Smooth muscle cell (in vitro differentiated cells): ENCODE measurements around the gene GBP5. TPM values are rescaled to one million over a fixed set of nuclear protein-coding genes. Genes with fewer than 3 reads are reported as not detected.

Source experiments
- DNase-seq: peaks from one replicate; lab custom pipeline; 2025; ENCODE audit not compliant: unreplicated experiment; lab: John Stamatoyannopoulos, UW
- H2AFZ ChIP-seq: fragments of 200-600 bp; sonication (generic); 2 replicates; pipeline ENCODE4 v1.6.0; 2016; ENCODE audit warnings: antibody characterized with exemption, low read depth, mild to moderate bottlenecking
- H3F3A ChIP-seq: fragments of 200-600 bp; sonication (generic); 2 replicates; pipeline ENCODE4 v1.6.0; 2017; ENCODE audit warnings: antibody characterized with exemption, low read depth
- H3K27ac ChIP-seq: fragments of 200-600 bp; sonication (generic); 2 replicates; pipeline ENCODE4 v1.5.1; 2016; ENCODE audit warnings: low read depth, mild to moderate bottlenecking
- H3K27me3 ChIP-seq: fragments of 200-600 bp; sonication (generic); 2 replicates; pipeline ENCODE4 v1.6.1; 2016; ENCODE audit warnings: low read depth, mild to moderate bottlenecking
- H3K36me3 ChIP-seq: fragments of 200-600 bp; sonication (generic); 2 replicates; pipeline ENCODE4 v1.5.1; 2016; ENCODE audit warnings: low read depth
- H3K4me1 ChIP-seq: fragments of 200-600 bp; sonication (generic); 2 replicates; pipeline ENCODE4 v1.5.1; 2016; ENCODE audit warnings: low read depth
- H3K4me2 ChIP-seq: fragments of 200-600 bp; sonication (generic); 2 replicates; pipeline ENCODE4 v1.6.0; 2016; ENCODE audit warnings: mild to moderate bottlenecking
- H3K4me3 ChIP-seq: fragments of 200-600 bp; sonication (generic); 2 replicates; pipeline ENCODE4 v1.5.1; 2016; ENCODE audit warnings: mild to moderate bottlenecking
- H3K79me2 ChIP-seq: fragments of 200-600 bp; sonication (generic); 2 replicates; pipeline ENCODE4 v1.6.0; 2016; ENCODE audit warnings: low read depth, mild to moderate bottlenecking
- H3K9ac ChIP-seq: fragments of 200-600 bp; sonication (generic); 2 replicates; pipeline ENCODE4 v1.6.0; 2016; ENCODE audit warnings: low read depth
- H3K9me3 ChIP-seq: fragments of 200-600 bp; sonication (generic); replicated peaks from 2 replicates; pipeline ENCODE4 v1.5.1; 2016; ENCODE audit warnings: low read depth
- H4K20me1 ChIP-seq: fragments of 200-600 bp; sonication (generic); 2 replicates; pipeline ENCODE4 v1.6.0; 2016; ENCODE audit warnings: low read depth
- WGBS: methylation state at CpG from one replicate; pipeline ENCODE4 v1.1.7; 2016; ENCODE audit warnings: low lambda C conversion rate; 5-methylcytosine and 5-hydroxymethylcytosine counted together
- polyA plus RNA-seq: library from polyadenylated mRNA; unstranded; fragments of >200 nt; fragmentation: Nextera tagmentation; extraction: Ambion mirVana; gene quantifications from 2 replicates; pipeline ENCODE4 v1.2.1, GENCODE V29; 2016
- total RNA-seq: library from RNA; depleted of rRNA; stranded (reverse); fragments of >200 nt; gene quantifications from 2 replicates; pipeline ENCODE4 v1.2.3, GENCODE V29; 2014
- TF ChIP-seq, protein P1 (sequence below): fragments of 200-600 bp; sonication (generic); IDR thresholded peaks from 2 replicates; pipeline ENCODE4 v1.5.1; 2017; ENCODE audit warnings: borderline replicate concordance, mild to moderate bottlenecking, antibody characterized with exemption; ENCODE audit not compliant: insufficient read depth, poor library complexity, severe bottlenecking

Gene GBP5
- total and polyA plus RNA-seq, 2 experiments from 2014 or later: not detected

DNA sequence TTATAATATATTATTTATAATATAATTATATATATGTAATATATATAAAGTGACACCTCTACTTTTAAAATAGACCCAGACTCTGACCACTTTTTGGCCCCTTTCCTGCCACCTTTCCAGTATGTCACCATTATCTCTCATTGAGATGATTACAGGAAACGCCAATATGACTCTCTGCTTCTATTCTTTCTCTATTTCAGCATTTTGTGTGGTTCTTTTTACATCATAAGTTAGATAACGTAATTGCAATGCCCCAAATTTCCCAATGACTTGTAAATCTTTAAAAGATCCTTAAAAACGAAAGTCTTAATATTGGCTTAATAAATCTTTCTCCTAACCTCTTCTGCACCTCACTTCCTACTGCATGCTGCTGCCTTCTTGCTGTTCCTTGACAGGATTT, 8.1 kb upstream of the GBP5 start:
- TF ChIP-seq, protein P1, sequence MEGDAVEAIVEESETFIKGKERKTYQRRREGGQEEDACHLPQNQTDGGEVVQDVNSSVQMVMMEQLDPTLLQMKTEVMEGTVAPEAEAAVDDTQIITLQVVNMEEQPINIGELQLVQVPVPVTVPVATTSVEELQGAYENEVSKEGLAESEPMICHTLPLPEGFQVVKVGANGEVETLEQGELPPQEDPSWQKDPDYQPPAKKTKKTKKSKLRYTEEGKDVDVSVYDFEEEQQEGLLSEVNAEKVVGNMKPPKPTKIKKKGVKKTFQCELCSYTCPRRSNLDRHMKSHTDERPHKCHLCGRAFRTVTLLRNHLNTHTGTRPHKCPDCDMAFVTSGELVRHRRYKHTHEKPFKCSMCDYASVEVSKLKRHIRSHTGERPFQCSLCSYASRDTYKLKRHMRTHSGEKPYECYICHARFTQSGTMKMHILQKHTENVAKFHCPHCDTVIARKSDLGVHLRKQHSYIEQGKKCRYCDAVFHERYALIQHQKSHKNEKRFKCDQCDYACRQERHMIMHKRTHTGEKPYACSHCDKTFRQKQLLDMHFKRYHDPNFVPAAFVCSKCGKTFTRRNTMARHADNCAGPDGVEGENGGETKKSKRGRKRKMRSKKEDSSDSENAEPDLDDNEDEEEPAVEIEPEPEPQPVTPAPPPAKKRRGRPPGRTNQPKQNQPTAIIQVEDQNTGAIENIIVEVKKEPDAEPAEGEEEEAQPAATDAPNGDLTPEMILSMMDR: no peak

DNA sequence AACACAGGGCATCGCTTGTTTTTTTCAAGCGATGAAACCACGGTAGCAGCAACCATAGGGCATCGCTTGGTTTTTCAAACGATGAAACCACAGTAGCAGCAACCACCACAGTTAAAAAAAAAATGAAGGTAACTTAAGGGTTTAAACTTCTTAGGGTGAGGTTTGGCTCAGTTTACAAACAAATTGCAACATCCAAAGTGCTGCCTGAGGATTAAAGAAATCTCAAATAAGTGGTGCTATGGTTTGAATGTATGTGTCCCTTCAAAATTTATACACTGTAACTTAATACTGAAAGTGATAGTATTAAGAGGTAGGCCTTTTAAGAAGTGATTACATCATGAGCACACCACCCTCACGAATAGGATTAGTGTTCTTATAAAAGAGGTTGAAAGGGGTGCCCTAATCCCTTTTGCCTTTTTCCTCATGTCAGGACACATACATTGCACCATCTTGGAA, 6.4 kb upstream of the GBP5 start:
- WGBS: 94% methylated on average over 6 of the region's 6 CpGs
- TF ChIP-seq, protein P1: no peak
- no peak for DNase-seq
- Histone ChIP-seq H3K4me3 (no peak overlapping the region), H3K27ac (no peak overlapping the region), H4K20me1 (no peaks in the 10 kb centered on the region), H2AFZ (no peak overlapping the region), H3K79me2 (no peaks in the 10 kb centered on the region), H3K9me3 (no peaks in the 10 kb centered on the region), H3K27me3 (no peaks in the 10 kb centered on the region), H3K4me2 (no peak overlapping the region), H3K4me1 (no peaks in the 10 kb centered on the region), H3K9ac (no peak overlapping the region), H3K36me3 (no peaks in the 10 kb centered on the region), H3F3A (no peaks in the 10 kb centered on the region)

More for the DNA sequence above, 8.1 kb upstream of the GBP5 start:
- H3K36me3 ChIP-seq: no peaks in the 10 kb centered on the region
- no peaks in the 10 kb centered on the region for H3F3A ChIP-seq
- no peak overlapping the region for H3K27ac ChIP-seq
- H3K4me2 ChIP-seq: no peak overlapping the region
- H3K4me3 ChIP-seq: no peak overlapping the region
- no peaks in the 10 kb centered on the region for H4K20me1 ChIP-seq
- H3K4me1 ChIP-seq: no peaks in the 10 kb centered on the region
- WGBS: 76% methylated on average over 3 of the region's 3 CpGs
- no peaks in the 10 kb centered on the region for H3K79me2 ChIP-seq
- H3K27me3 ChIP-seq: no peaks in the 10 kb centered on the region
- no peak for DNase-seq
- H3K9ac ChIP-seq: no peak overlapping the region
- H2AFZ ChIP-seq: no peak overlapping the region
- H3K9me3 ChIP-seq: no peaks in the 10 kb centered on the region

DNA sequence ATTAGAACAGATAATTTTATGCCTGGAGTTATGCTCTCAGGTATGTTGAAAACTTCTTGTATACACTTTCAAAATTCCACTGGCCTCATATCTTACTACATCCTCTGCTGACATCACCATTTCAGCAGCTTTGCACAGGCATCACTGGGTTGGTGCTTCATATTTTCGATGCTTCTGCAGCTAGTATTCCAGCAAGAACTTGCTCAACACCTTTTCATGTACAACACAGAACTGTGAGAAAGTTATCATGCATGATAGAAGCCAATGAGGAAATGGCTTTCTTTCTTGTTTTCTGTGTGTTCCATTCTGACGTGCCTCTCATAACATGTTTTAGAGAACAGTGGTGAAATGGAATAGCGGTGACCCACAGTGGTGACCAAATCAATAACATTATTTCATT, 5.1 kb upstream of the GBP5 start:
- Histone ChIP-seq H2AFZ (no peak overlapping the region), H3K27me3 (no peaks in the 10 kb centered on the region), H3K9ac (no peak overlapping the region), H3K9me3 (no peaks in the 10 kb centered on the region), H3K4me3 (no peak overlapping the region), H4K20me1 (no peaks in the 10 kb centered on the region), H3K79me2 (no peaks in the 10 kb centered on the region), H3K36me3 (no peaks in the 10 kb centered on the region), H3K27ac (no peak overlapping the region), H3K4me1 (no peaks in the 10 kb centered on the region), H3K4me2 (no peak overlapping the region), H3F3A (no peaks in the 10 kb centered on the region)
- no peak for DNase-seq
- TF ChIP-seq, protein P1: no peak
- 89% methylated on average over 3 of the region's 3 CpGs for WGBS

DNA sequence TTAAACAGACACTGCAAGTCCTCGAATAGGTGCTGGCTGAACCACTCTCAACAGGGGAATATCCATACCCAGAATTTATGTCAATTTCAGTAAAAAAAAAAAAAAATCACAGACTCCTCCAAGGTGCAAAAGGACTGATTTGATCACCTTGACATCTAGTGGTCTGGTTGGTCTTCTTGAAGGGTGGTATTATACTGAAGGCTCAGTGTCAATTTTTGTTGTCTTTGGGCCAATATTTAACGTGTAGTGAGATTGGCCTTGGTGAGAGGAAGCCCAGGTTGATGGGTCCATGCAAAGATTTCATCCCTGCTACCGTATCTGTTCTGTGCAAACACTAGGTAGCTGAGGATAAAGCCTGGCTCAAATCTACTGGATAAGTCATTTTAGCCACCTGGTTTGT, 4.0 kb upstream of the GBP5 start:
- no peaks in the 10 kb centered on the region for H3K9me3 ChIP-seq
- no peak overlapping the region for H3K27ac ChIP-seq
- H3F3A ChIP-seq: no peaks in the 10 kb centered on the region
- H3K36me3 ChIP-seq: no peaks in the 10 kb centered on the region
- 94% methylated on average over 3 of the region's 3 CpGs for WGBS
- H3K79me2 ChIP-seq: no peaks in the 10 kb centered on the region
- TF ChIP-seq, protein P1: no peak
- H4K20me1 ChIP-seq: no peaks in the 10 kb centered on the region
- H3K4me2 ChIP-seq: no peak overlapping the region
- no peak overlapping the region for H2AFZ ChIP-seq
- no peak overlapping the region for H3K9ac ChIP-seq
- no peak for DNase-seq
- no peaks in the 10 kb centered on the region for H3K4me1 ChIP-seq
- H3K4me3 ChIP-seq: no peak overlapping the region
- H3K27me3 ChIP-seq: no peaks in the 10 kb centered on the region
